HepG2 (cell line): Measurements from ENCODE around the gene RGS7.

Source experiments
- POLR2AphosphoS5 ChIP-seq: IDR thresholded peaks from 2 replicates; pipeline ENCODE4 v1.6.1; 2012; ENCODE audit warnings: low read depth, low read length
- SIN3A ChIP-seq: IDR thresholded peaks from 2 replicates; pipeline ENCODE4 v1.6.1; 2011; ENCODE audit warnings: low read depth, mild to moderate bottlenecking, control low read depth, low read length, borderline replicate concordance
- ZNF501 ChIP-seq: sonication (generic); formaldehyde crosslinking; IDR thresholded peaks from 2 replicates; pipeline ENCODE4 v1.5.1; 2020; ENCODE audit warnings: mild to moderate bottlenecking, moderate library complexity, missing genetic modification reagents
- ZZZ3 ChIP-seq: sonication (generic); formaldehyde crosslinking; IDR thresholded peaks from 2 replicates; pipeline ENCODE4 v1.4.0; 2020; ENCODE audit warnings: missing genetic modification reagents, mild to moderate bottlenecking, borderline replicate concordance

DNA sequence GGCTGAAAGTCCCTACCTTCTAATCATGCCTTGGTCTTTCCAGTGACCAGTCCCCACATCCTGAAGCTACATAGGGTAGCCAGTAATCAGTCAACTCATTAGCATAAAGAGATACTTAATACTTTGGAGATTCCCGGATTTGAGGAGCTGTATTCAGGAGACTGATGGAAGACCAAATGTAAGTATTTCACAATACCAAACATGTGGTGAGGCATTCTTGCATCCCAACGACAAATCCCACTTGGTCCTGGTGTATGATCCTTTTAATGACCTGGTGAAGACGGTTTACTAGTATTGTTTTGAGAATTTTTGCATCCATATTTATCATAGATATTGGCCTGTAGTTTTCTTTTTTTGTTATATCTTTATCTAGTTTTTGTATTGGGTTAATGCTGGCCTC lies 40.6 kb downstream of the RGS7 start:
- TF ChIP-seq POLR2AphosphoS5, result no peak
- no peak for TF ChIP-seq ZNF501 (CRISPR knock-in tag)
- no peak for TF ChIP-seq SIN3A
- TF ChIP-seq ZZZ3, result no peak
